Small intestine (tissue), 7 donors: ENCODE results near the gene ZNF554. TPM values are rescaled to one million over a fixed set of nuclear protein-coding genes. Genes with fewer than 3 reads are reported as not detected.

Experiments
- DNase-seq, 2 donors: peaks; one replicate each; pipeline versions ENCODE4 v3.0.0 to v3.0.0-alpha.2; 2013
- FAIRE-seq: peaks from 2 replicates; lab custom pipeline; 2012; peaks lifted over from hg19 to GRCh38; lab: Jason Lieb, UNC
- H3K27ac ChIP-seq, 3 donors: one replicate each; pipeline ENCODE4 v1.5.1; 2013; ENCODE audit warnings: low read length in 2 of 3, mild to moderate bottlenecking in 2 of 3, control low read depth in 1 of 3, inconsistent platforms in 1 of 3, low read depth in 1 of 3, moderate library complexity in 1 of 3
- H3K27me3 ChIP-seq, 3 donors: one replicate each; pipeline ENCODE4 v1.6.1; 2013; ENCODE audit warnings: low read length in 3 of 3, inconsistent platforms in 1 of 3; ENCODE audit not compliant: control insufficient read depth in 3 of 3, insufficient read depth in 3 of 3
- H3K36me3 ChIP-seq, 3 donors: one replicate each; pipeline ENCODE4 v1.6.1; 2013; ENCODE audit warnings: low read length in 3 of 3, inconsistent platforms in 1 of 3, low read depth in 1 of 3, mild to moderate bottlenecking in 1 of 3, moderate library complexity in 1 of 3; ENCODE audit not compliant: control insufficient read depth in 3 of 3, insufficient read depth in 2 of 3
- H3K4me1 ChIP-seq, 3 donors: one replicate each; pipeline ENCODE4 v1.6.1; 2013; ENCODE audit warnings: low read length in 2 of 3, inconsistent platforms in 1 of 3, low read depth in 1 of 3, mild to moderate bottlenecking in 1 of 3, moderate library complexity in 1 of 3; ENCODE audit not compliant: control insufficient read depth in 3 of 3, insufficient read depth in 2 of 3
- H3K4me3 ChIP-seq, 3 donors: one replicate each; pipeline ENCODE4 v1.5.1; 2013; ENCODE audit warnings: low read length in 3 of 3, control low read depth in 1 of 3, inconsistent platforms in 1 of 3, low read depth in 1 of 3, mild to moderate bottlenecking in 1 of 3, moderate library complexity in 1 of 3
- H3K9me3 ChIP-seq, 2 donors: one replicate each; pipeline ENCODE4 v1.6.1; 2013; ENCODE audit warnings: low read depth in 1 of 2, low read length in 1 of 2; ENCODE audit not compliant: control insufficient read depth in 2 of 2, insufficient read depth in 1 of 2
- WGBS, 3 donors: extraction: QIAGEN DNeasy Blood & Tissue Kit; methylation state at CpG; one replicate each; pipeline ENCODE4 v1.1.7; 2013; 5-methylcytosine and 5-hydroxymethylcytosine counted together
- polyA plus RNA-seq, 4 donors: library from polyadenylated mRNA; stranded (reverse) in 3 of 4; unstranded in 1 of 4; fragments of 200-250 nt in 3 of 4; fragments of 120-200 nt in 1 of 4; gene quantifications; one replicate each; pipeline versions ENCODE4 v1.2.1 to v1.2.3, GENCODE V29; 2013
- donor health status: healthy with polysubstance abuse.
- donor health status: control.
- donor health status: control.
- donor health status: Bipolar disorder and iron deficiency.
- donor health status: healthy.

ZNF554 gene
- polyA plus RNA-seq, 4 donors = 2.0 to 6.7 (median 4.5) TPM

- peaks cover 0 to 33% of the 10 kb centered on the region in 2 donors for H3K9me3 ChIP-seq
- DNase-seq (peak in 1 of 2 donors; percentile 62), FAIRE-seq (no peak)
- peaks cover 0 to 5% (median 4%) of the 10 kb centered on the region in 3 donors for H3K4me1 ChIP-seq
- peaks cover 0 to 16% (median 0%) of the 10 kb centered on the region in 3 donors for H3K36me3 ChIP-seq
- WGBS, 3 donors = 2 to 8% (median 4%) methylated on average over 35 to 62 of the region's 62 CpGs
- H3K27ac ChIP-seq = peak overlapping the region in 1 of 3 donors; percentile 87
- peak overlapping the region; percentile 66 to 68 (median 66) for H3K4me3 ChIP-seq
- H3K27me3 ChIP-seq = no peaks in the 10 kb centered on the region
These were observed 22.3 kb downstream of the ZNF554 start for GRCh38 chr19:2841855-2842574.

GRCh38 chr19:2845107-2845506 lies 25.4 kb downstream of the ZNF554 start:
- no peak for FAIRE-seq
- Histone ChIP-seq H3K4me1 (peaks cover 0 to 5% (median 4%) of the 10 kb centered on the region in 3 donors), H3K27ac (no peak overlapping the region), H3K9me3 (peaks cover 0 to 29% of the 10 kb centered on the region in 2 donors), H3K4me3 (no peak overlapping the region), H3K27me3 (no peaks in the 10 kb centered on the region), H3K36me3 (peaks cover 0 to 10% (median 0%) of the 10 kb centered on the region in 3 donors)
- DNase-seq = no peak
- 91 to 96% (median 96%) methylated on average over 2 of the region's 2 CpGs for whole genome bisulfite sequencing, 3 donors

GRCh38 chr19:2846180-2846894 lies 26.7 kb downstream of the ZNF554 start:
- WGBS, 3 donors = 92 to 93% (median 93%) methylated on average over 13 of the region's 13 CpGs
- Histone ChIP-seq H3K27me3 (no peaks in the 10 kb centered on the region), H3K36me3 (peaks cover 0 to 16% (median 4%) of the 10 kb centered on the region in 3 donors), H3K4me3 (no peak overlapping the region), H3K27ac (no peak overlapping the region), H3K9me3 (peaks cover 0 to 35% of the 10 kb centered on the region in 2 donors), H3K4me1 (peaks cover 0 to 5% (median 4%) of the 10 kb centered on the region in 3 donors)
- DNase-seq = no peak
- FAIRE-seq = no peak

- WGBS, 3 donors = 97% methylated on average over 3 of the region's 3 CpGs
- H3K27ac ChIP-seq = no peak overlapping the region
- FAIRE-seq = no peak
- peaks cover 0 to 2% (median under 1%) of the 10 kb centered on the region in 3 donors for H3K4me1 ChIP-seq
- peaks cover 2 to 47% of the 10 kb centered on the region in 2 donors for H3K9me3 ChIP-seq
- no peaks in the 10 kb centered on the region for H3K27me3 ChIP-seq
- H3K36me3 ChIP-seq = peaks cover 6 to 23% (median 7%) of the 10 kb centered on the region in 3 donors
- no peak overlapping the region for H3K4me3 ChIP-seq
- no peak for DNase-seq
These were observed 27.8 kb downstream of the ZNF554 start for GRCh38 chr19:2847507-2847906.

GRCh38 chr19:2848616-2849015 lies 28.9 kb downstream of the ZNF554 start:
- FAIRE-seq (no peak), DNase-seq (no peak)
- H3K36me3 ChIP-seq = peaks cover 16 to 21% (median 16%) of the 10 kb centered on the region in 3 donors
- H3K4me3 ChIP-seq = no peak overlapping the region
- no peak overlapping the region for H3K27ac ChIP-seq
- 82 to 85% (median 82%) methylated on average over 4 of the region's 4 CpGs for WGBS, 3 donors
- H3K27me3 ChIP-seq = no peaks in the 10 kb centered on the region
- H3K9me3 ChIP-seq = peaks cover 8 to 58% of the 10 kb centered on the region in 2 donors
- H3K4me1 ChIP-seq = no peaks in the 10 kb centered on the region

- H3K27ac ChIP-seq = no peak overlapping the region
- no peaks in the 10 kb centered on the region for H3K4me1 ChIP-seq
- H3K4me3 ChIP-seq = no peak overlapping the region
- H3K9me3 ChIP-seq = peaks cover 8 to 72% of the 10 kb centered on the region in 2 donors
- DNase-seq = no peak
- 90 to 96% (median 95%) methylated on average over 3 of the region's 3 CpGs for WGBS, 3 donors
- FAIRE-seq = no peak
- H3K36me3 ChIP-seq = peaks cover 16 to 21% (median 16%) of the 10 kb centered on the region in 3 donors
- H3K27me3 ChIP-seq = no peaks in the 10 kb centered on the region
These were observed 30.7 kb downstream of the ZNF554 start for GRCh38 chr19:2850256-2850925.

GRCh38 chr19:2852598-2852997 lies 32.9 kb downstream of the ZNF554 start:
- DNase-seq (no peak), FAIRE-seq (no peak)
- no peaks in the 10 kb centered on the region for H3K27me3 ChIP-seq
- peaks cover 8 to 75% of the 10 kb centered on the region in 2 donors for H3K9me3 ChIP-seq
- no peak overlapping the region for H3K27ac ChIP-seq
- no peak overlapping the region for H3K4me3 ChIP-seq
- peaks cover 12 to 16% (median 16%) of the 10 kb centered on the region in 3 donors for H3K36me3 ChIP-seq
- WGBS, 3 donors = 96 to 98% (median 98%) methylated on average over 10 of the region's 10 CpGs
- H3K4me1 ChIP-seq = no peaks in the 10 kb centered on the region

- peaks cover 8 to 76% of the 10 kb centered on the region in 2 donors for H3K9me3 ChIP-seq
- 96 to 99% (median 99%) methylated on average over 11 of the region's 11 CpGs for WGBS, 3 donors
- H3K36me3 ChIP-seq = peaks cover 12 to 16% (median 16%) of the 10 kb centered on the region in 3 donors
- no peaks in the 10 kb centered on the region for H3K4me1 ChIP-seq
- FAIRE-seq (no peak), DNase-seq (no peak)
- H3K27me3 ChIP-seq = no peaks in the 10 kb centered on the region
- H3K27ac ChIP-seq = no peak overlapping the region
- no peak overlapping the region for H3K4me3 ChIP-seq
These were observed 33.4 kb downstream of the ZNF554 start for GRCh38 chr19:2853015-2853606.
